IMR-90 (cell line): ENCODE results near the gene ENDOD1. TPM values are rescaled to one million over a fixed set of nuclear protein-coding genes. Genes with fewer than 3 reads are reported as not detected.

Source experiments
- ATAC-seq: fragments of 200-7000 bp; cut with Tn5 transposase; 2 replicates; pipeline ENCODE4 v1.9.1; 2020; ENCODE audit warnings: low read depth, mild to moderate bottlenecking, moderate library complexity
- BruUV-seq: library from RNA; stranded (reverse); fragments of 400-500 nt; replicated peaks from 2 replicates; lab custom pipeline; 2021; lab: Mats Ljungman, UMichigan
- CTCF ChIA-PET: fragments of 300-600 bp; formaldehyde crosslinking; extraction: SDS; loops from one replicate; lab custom pipeline; 2021; ENCODE audit warnings: antibody characterized with exemption; lab: Yijun Ruan, JAX
- POLR2A ChIA-PET: fragments of 300-600 bp; sonication (Branson Sonifier 250); formaldehyde crosslinking; loops from one replicate; lab custom pipeline; 2022; ENCODE audit warnings: antibody characterized with exemption; ENCODE audit not compliant: unreplicated experiment; lab: Charles Lee
- DNase-seq: peaks from one replicate; pipeline ENCODE4 v3.0.0; 2013
- H2AFZ ChIP-seq: replicated peaks from 2 replicates; pipeline ENCODE3; 2013; ENCODE audit warnings: low read length, mild to moderate bottlenecking; ENCODE audit not compliant: poor library complexity
- H2AK5ac ChIP-seq: 2 replicates; pipeline ENCODE4 v1.6.1; 2013; ENCODE audit warnings: low read depth, low read length, inconsistent platforms
- H2AK9ac ChIP-seq: replicated peaks from 2 replicates; pipeline ENCODE3; 2013; ENCODE audit warnings: mild to moderate bottlenecking, low read depth, low read length, moderate library complexity; ENCODE audit not compliant: poor library complexity
- H2BK120ac ChIP-seq: 2 replicates; pipeline ENCODE4 v1.6.1; 2013; ENCODE audit warnings: low read depth, low read length, inconsistent platforms
- H2BK15ac ChIP-seq: 3 replicates; pipeline ENCODE4 v1.6.1; 2013; ENCODE audit warnings: low read depth, low read length, inconsistent platforms
- H2BK20ac ChIP-seq: 2 replicates; pipeline ENCODE4 v1.6.1; 2013; ENCODE audit warnings: low read depth, mild to moderate bottlenecking, inconsistent platforms, low read length, moderate library complexity
- H2BK5ac ChIP-seq: 2 replicates; pipeline ENCODE4 v1.6.1; 2013; ENCODE audit warnings: mild to moderate bottlenecking, low read depth, low read length, inconsistent platforms; ENCODE audit not compliant: poor library complexity, severe bottlenecking
- H3K14ac ChIP-seq: replicated peaks from 2 replicates; pipeline ENCODE4 v1.6.1; 2013; ENCODE audit warnings: low read depth, low read length, inconsistent platforms
- H3K18ac ChIP-seq: 2 replicates; pipeline ENCODE4 v1.6.1; 2013; ENCODE audit warnings: low read depth, low read length, control low read depth
- H3K23ac ChIP-seq: 2 replicates; pipeline ENCODE4 v1.6.1; 2013; ENCODE audit warnings: low read depth, low read length, inconsistent platforms
- H3K27ac ChIP-seq: 2 replicates; pipeline ENCODE4 v1.5.1; 2013; ENCODE audit warnings: mild to moderate bottlenecking, control low read depth, low read length; ENCODE audit not compliant: insufficient read depth
- H3K27me3 ChIP-seq: 2 replicates; pipeline ENCODE4 v1.6.1; 2013; ENCODE audit warnings: low read length; ENCODE audit not compliant: control insufficient read depth, insufficient read depth
- H3K36me3 ChIP-seq: 2 replicates; pipeline ENCODE4 v1.6.1; 2013; ENCODE audit warnings: low read length, mixed read lengths; ENCODE audit not compliant: control insufficient read depth, insufficient read depth
- H3K4ac ChIP-seq: 2 replicates; pipeline ENCODE4 v1.6.1; 2013; ENCODE audit warnings: low read depth, low read length, inconsistent platforms
- H3K4me1 ChIP-seq: 2 replicates; pipeline ENCODE4 v1.6.1; 2013; ENCODE audit warnings: low read length, mixed read lengths; ENCODE audit not compliant: control insufficient read depth, insufficient read depth
- H3K4me2 ChIP-seq: 2 replicates; pipeline ENCODE4 v1.6.1; 2013; ENCODE audit warnings: low read depth, mild to moderate bottlenecking, control low read depth, low read length, moderate library complexity
- H3K4me3 ChIP-seq: 2 replicates; pipeline ENCODE4 v1.5.1; 2013; ENCODE audit warnings: low read depth, mild to moderate bottlenecking, control low read depth, low read length, moderate library complexity; ENCODE audit not compliant: insufficient read depth
- H3K56ac ChIP-seq: 2 replicates; pipeline ENCODE4 v1.6.1; 2013; ENCODE audit warnings: low read length, inconsistent platforms; ENCODE audit not compliant: insufficient read depth; ENCODE audit errors: extremely low read depth
- H3K79me1 ChIP-seq, 2 experiments: 2 replicates each; pipeline ENCODE4 v1.6.1; 2013; ENCODE audit warnings: low read length in 2 of 2, inconsistent platforms in 1 of 2, low read depth in 1 of 2
- H3K9ac ChIP-seq: 2 replicates; pipeline ENCODE4 v1.6.1; 2013; ENCODE audit warnings: low read depth, low read length, control low read depth
- H3K9me1 ChIP-seq: 2 replicates; pipeline ENCODE4 v1.6.1; 2013; ENCODE audit warnings: low read length, inconsistent platforms; ENCODE audit not compliant: insufficient read depth
- H3K9me3 ChIP-seq: 2 replicates; pipeline ENCODE4 v1.6.1; 2013; ENCODE audit warnings: low read length; ENCODE audit not compliant: control insufficient read depth, insufficient read depth
- H4K20me1 ChIP-seq: 2 replicates; pipeline ENCODE4 v1.6.1; 2013; ENCODE audit warnings: low read length, inconsistent platforms; ENCODE audit not compliant: insufficient read depth
- H4K5ac ChIP-seq: 2 replicates; pipeline ENCODE4 v1.6.1; 2013; ENCODE audit warnings: mild to moderate bottlenecking, low read depth, low read length, control low read depth
- H4K8ac ChIP-seq, 2 experiments: 2 replicates each; pipeline ENCODE4 v1.6.1; 2013; ENCODE audit warnings: low read depth in 2 of 2, low read length in 2 of 2, control low read depth in 1 of 2, inconsistent platforms in 1 of 2
- H4K91ac ChIP-seq: 2 replicates; pipeline ENCODE4 v1.6.1; 2013; ENCODE audit warnings: low read depth, low read length, inconsistent platforms; ENCODE audit not compliant: insufficient read depth
- BHLHE40 ChIP-seq: fragments of 150-350 bp; IDR thresholded peaks from 2 replicates; pipeline ENCODE4 v1.6.1; 2016; ENCODE audit warnings: mild to moderate bottlenecking, low read depth, low read length
- CEBPB ChIP-seq: IDR thresholded peaks from 2 replicates; pipeline ENCODE4 v1.6.1; 2012; ENCODE audit warnings: low read depth, low read length, improper control_type of control experiment
- CHD1 ChIP-seq: IDR thresholded peaks from 2 replicates; pipeline ENCODE4 v1.6.1; 2012; ENCODE audit warnings: low read depth, low read length, improper control_type of control experiment
- FOS ChIP-seq: fragments of 150-350 bp; IDR thresholded peaks from 2 replicates; pipeline ENCODE4 v1.6.1; 2016; ENCODE audit warnings: low read depth, low read length
- MAFK ChIP-seq: IDR thresholded peaks from 2 replicates; pipeline ENCODE4 v1.6.1; 2012; ENCODE audit warnings: low read depth, low read length, improper control_type of control experiment
- MXI1 ChIP-seq: IDR thresholded peaks from 2 replicates; pipeline ENCODE4 v1.6.1; 2012; ENCODE audit warnings: low read depth, mild to moderate bottlenecking, low read length, moderate library complexity, borderline replicate concordance
- RAD21 ChIP-seq: IDR thresholded peaks from 2 replicates; pipeline ENCODE4 v1.6.1; 2012; ENCODE audit warnings: low read length, improper control_type of control experiment
- RCOR1 ChIP-seq: IDR thresholded peaks from 2 replicates; pipeline ENCODE4 v1.6.1; 2012; ENCODE audit warnings: mild to moderate bottlenecking, low read length, improper control_type of control experiment; ENCODE audit not compliant: insufficient replicate concordance
- RFX5 ChIP-seq: IDR thresholded peaks from 2 replicates; pipeline ENCODE4 v1.8.0; 2012; ENCODE audit warnings: low read depth, mild to moderate bottlenecking, low read length, moderate library complexity
- SMC3 ChIP-seq: fragments of 150-350 bp; IDR thresholded peaks from 2 replicates; pipeline ENCODE4 v1.6.1; 2016; ENCODE audit warnings: low read depth, mild to moderate bottlenecking, antibody characterized with exemption, low read length, moderate library complexity
- dilution Hi-C: fragments of 300-500 bp; cut with HindIII; formaldehyde crosslinking; loops from one replicate; pipeline ENCODE4 v1.14.3; 2018; ENCODE audit warnings: low sequenced_read_pairs; ENCODE audit not compliant: unreplicated experiment
- in situ Hi-C: fragments of 300-500 bp; cut with MboI; formaldehyde crosslinking; loops from 3 replicates; pipeline ENCODE4 v1.14.3; 2019; ENCODE audit warnings: low sequenced_read_pairs, inconsistent platforms, mixed read lengths
- intact Hi-C: fragments of 100-400 bp; cut with micrococcal nuclease; formaldehyde crosslinking; loops from 2 replicates; pipeline ENCODE4 v1.10.0; 2022
- polyA plus RNA-seq, 3 experiments: library from polyadenylated mRNA; depleted of rRNA; stranded (reverse); fragments of >200 nt; gene quantifications; 2 replicates each; pipeline ENCODE4 v1.2.3, GENCODE V29; 2012; ENCODE audit warnings: low replicate concordance in 1 of 3
- total RNA-seq: library from RNA; depleted of rRNA; stranded (reverse); fragments of >200 nt; gene quantifications from 2 replicates; pipeline ENCODE4 v1.2.3, GENCODE V29; 2012
- TF ChIP-seq, protein P1 (sequence below): fragments of 150-350 bp; IDR thresholded peaks from 2 replicates; pipeline ENCODE4 v1.6.1; 2016; ENCODE audit warnings: low read depth, mild to moderate bottlenecking, low read length, moderate library complexity, borderline replicate concordance
- TF ChIP-seq, protein P2 (sequence below): fragments of 150-350 bp; IDR thresholded peaks from 2 replicates; pipeline ENCODE4 v1.6.1; 2017; ENCODE audit warnings: mild to moderate bottlenecking, antibody characterized with exemption, low read length, low read depth
- TF ChIP-seq, protein P3 (sequence below): conservative IDR thresholded peaks from 2 replicates; pipeline ENCODE4 v1.5.1; 2012; ENCODE audit warnings: mild to moderate bottlenecking, low read depth, low read length, improper control_type of control experiment

Gene ENDOD1
- total and polyA plus RNA-seq, 2 of the 4 experiments (the other 2 are of a cell fraction): 7.0 to 17.6 TPM

DNA sequence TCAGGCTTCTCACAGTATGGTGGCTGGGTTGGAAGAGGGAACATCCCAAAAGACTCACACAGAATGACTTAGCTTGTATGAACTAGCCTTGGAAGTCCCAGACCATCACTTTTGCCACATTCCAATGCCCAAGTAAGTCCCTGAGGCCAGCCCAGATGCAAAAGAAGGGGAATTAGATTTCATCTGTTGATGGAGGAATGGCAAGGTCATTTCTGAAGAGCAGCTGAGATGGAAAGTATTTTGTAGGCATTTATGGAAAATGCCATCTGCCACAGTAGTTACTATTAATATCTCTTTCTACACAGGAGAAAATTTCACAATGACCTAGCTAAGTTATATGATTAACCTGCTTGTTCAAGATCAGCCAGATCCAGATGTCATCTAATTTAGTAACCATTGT is 58.8 kb downstream of the ENDOD1 start:
- in situ Hi-C loops (no loop called here), intact Hi-C loops (no loop called here), dilution Hi-C loops (no loop called here)
- no peaks in the 10 kb centered on the region for H3K36me3 ChIP-seq
- no peaks in the 10 kb centered on the region for H3K79me1 ChIP-seq
- CTCF ChIA-PET: no interaction called here
- no peak overlapping the region for H3K23ac ChIP-seq
- H2BK120ac ChIP-seq: no peak overlapping the region
- H4K8ac ChIP-seq: no peak overlapping the region
- no peak overlapping the region for H3K56ac ChIP-seq
- H2AK5ac ChIP-seq: peak overlapping the region; percentile 47; the same call in 1 of the 2 replicates
- H4K91ac ChIP-seq: no peak overlapping the region
- H2BK5ac ChIP-seq: no peak overlapping the region
- H3K18ac ChIP-seq: no peak overlapping the region
- no peak for DNase-seq
- H3K4me2 ChIP-seq: no peak overlapping the region
- H4K20me1 ChIP-seq: no peaks in the 10 kb centered on the region
- no peak overlapping the region for H3K4me3 ChIP-seq
- H2BK15ac ChIP-seq: no peak overlapping the region
- no peak for TF ChIP-seq RCOR1
- TF ChIP-seq RFX5: no peak
- TF ChIP-seq RAD21: no peak
- TF ChIP-seq BHLHE40: no peak
- no peak for TF ChIP-seq CEBPB
- no peak for TF ChIP-seq MXI1
- no peak for TF ChIP-seq SMC3
- no peak for TF ChIP-seq CHD1
- TF ChIP-seq, protein P1, sequence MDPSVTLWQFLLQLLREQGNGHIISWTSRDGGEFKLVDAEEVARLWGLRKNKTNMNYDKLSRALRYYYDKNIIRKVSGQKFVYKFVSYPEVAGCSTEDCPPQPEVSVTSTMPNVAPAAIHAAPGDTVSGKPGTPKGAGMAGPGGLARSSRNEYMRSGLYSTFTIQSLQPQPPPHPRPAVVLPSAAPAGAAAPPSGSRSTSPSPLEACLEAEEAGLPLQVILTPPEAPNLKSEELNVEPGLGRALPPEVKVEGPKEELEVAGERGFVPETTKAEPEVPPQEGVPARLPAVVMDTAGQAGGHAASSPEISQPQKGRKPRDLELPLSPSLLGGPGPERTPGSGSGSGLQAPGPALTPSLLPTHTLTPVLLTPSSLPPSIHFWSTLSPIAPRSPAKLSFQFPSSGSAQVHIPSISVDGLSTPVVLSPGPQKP: no peak
- TF ChIP-seq, protein P2, sequence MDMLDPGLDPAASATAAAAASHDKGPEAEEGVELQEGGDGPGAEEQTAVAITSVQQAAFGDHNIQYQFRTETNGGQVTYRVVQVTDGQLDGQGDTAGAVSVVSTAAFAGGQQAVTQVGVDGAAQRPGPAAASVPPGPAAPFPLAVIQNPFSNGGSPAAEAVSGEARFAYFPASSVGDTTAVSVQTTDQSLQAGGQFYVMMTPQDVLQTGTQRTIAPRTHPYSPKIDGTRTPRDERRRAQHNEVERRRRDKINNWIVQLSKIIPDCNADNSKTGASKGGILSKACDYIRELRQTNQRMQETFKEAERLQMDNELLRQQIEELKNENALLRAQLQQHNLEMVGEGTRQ: no peak
- no peak for TF ChIP-seq FOS
- no peak for TF ChIP-seq MAFK
- TF ChIP-seq, protein P3, sequence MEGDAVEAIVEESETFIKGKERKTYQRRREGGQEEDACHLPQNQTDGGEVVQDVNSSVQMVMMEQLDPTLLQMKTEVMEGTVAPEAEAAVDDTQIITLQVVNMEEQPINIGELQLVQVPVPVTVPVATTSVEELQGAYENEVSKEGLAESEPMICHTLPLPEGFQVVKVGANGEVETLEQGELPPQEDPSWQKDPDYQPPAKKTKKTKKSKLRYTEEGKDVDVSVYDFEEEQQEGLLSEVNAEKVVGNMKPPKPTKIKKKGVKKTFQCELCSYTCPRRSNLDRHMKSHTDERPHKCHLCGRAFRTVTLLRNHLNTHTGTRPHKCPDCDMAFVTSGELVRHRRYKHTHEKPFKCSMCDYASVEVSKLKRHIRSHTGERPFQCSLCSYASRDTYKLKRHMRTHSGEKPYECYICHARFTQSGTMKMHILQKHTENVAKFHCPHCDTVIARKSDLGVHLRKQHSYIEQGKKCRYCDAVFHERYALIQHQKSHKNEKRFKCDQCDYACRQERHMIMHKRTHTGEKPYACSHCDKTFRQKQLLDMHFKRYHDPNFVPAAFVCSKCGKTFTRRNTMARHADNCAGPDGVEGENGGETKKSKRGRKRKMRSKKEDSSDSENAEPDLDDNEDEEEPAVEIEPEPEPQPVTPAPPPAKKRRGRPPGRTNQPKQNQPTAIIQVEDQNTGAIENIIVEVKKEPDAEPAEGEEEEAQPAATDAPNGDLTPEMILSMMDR: no peak
- H2AFZ ChIP-seq: no peak overlapping the region
- H4K5ac ChIP-seq: no peak overlapping the region
- H3K27me3 ChIP-seq: 0 out of 2 replicates have a peak, but pooled peaks cover under 1% of the 10 kb centered on the region
- H2BK20ac ChIP-seq: 0 out of 2 replicates have a peak overlapping the region, but pooled peaks have one; percentile 48
- H3K27ac ChIP-seq: no peak overlapping the region
- no TSS peak for BruUV-seq
- peaks cover 5% of the 10 kb centered on the region; the same call in 1 of the 2 replicates for H3K9me1 ChIP-seq
- no peak for ATAC-seq
- POLR2A ChIA-PET: no interaction called here
- peaks cover 8% of the 10 kb centered on the region for H3K4me1 ChIP-seq
- H3K9ac ChIP-seq: no peak overlapping the region
- H3K14ac ChIP-seq: no peak overlapping the region
- H2AK9ac ChIP-seq: peak overlapping the region; percentile 29
- H3K4ac ChIP-seq: no peak overlapping the region
- H3K9me3 ChIP-seq: no peaks in the 10 kb centered on the region
